DOHH2 (cell line): ENCODE data around the gene MOB2.

Experiments
- H3F3A ChIP-seq: fragments of 200-600 bp; sonication (generic), shearing (Covaris generic); 2 replicates; pipeline ENCODE4 v1.6.0; 2016; ENCODE audit warnings: antibody characterized with exemption, mild to moderate bottlenecking; ENCODE audit not compliant: control insufficient read depth, insufficient read depth
- H3K27ac ChIP-seq: fragments of 200-600 bp; sonication (generic); 2 replicates; pipeline ENCODE4 v1.5.1; 2014; ENCODE audit warnings: low read depth, mild to moderate bottlenecking, low read length, moderate library complexity
- H3K27me3 ChIP-seq: fragments of 200-600 bp; sonication (generic); 2 replicates; pipeline ENCODE4 v1.6.1; 2014; ENCODE audit warnings: mild to moderate bottlenecking, low read length, mixed read lengths; ENCODE audit not compliant: control insufficient read depth
- H3K36me3 ChIP-seq: fragments of 200-600 bp; sonication (generic); 2 replicates; pipeline ENCODE4 v1.6.1; 2014; ENCODE audit warnings: mild to moderate bottlenecking, low read length, moderate library complexity, mixed read lengths; ENCODE audit not compliant: control insufficient read depth
- H3K4me1 ChIP-seq: fragments of 200-600 bp; sonication (generic); 2 replicates; pipeline ENCODE4 v1.6.1; 2014; ENCODE audit warnings: mild to moderate bottlenecking, low read length, mixed read lengths; ENCODE audit not compliant: control insufficient read depth
- H3K4me2 ChIP-seq: fragments of 200-600 bp; sonication (generic); 2 replicates; pipeline ENCODE4 v1.6.0; 2014; ENCODE audit warnings: mild to moderate bottlenecking, low read length, moderate library complexity
- H3K4me3 ChIP-seq: fragments of 200-600 bp; sonication (generic); 2 replicates; pipeline ENCODE4 v1.5.1; 2014; ENCODE audit warnings: mild to moderate bottlenecking, low read length, mixed read lengths
- H3K79me2 ChIP-seq: fragments of 200-600 bp; sonication (generic); 2 replicates; pipeline ENCODE4 v1.6.1; 2014; ENCODE audit warnings: mild to moderate bottlenecking, low read length, mixed read lengths; ENCODE audit not compliant: control insufficient read depth
- H3K9me2 ChIP-seq: fragments of 200-600 bp; sonication (generic); replicated peaks from 2 replicates; pipeline ENCODE4 v1.6.1; 2014; ENCODE audit warnings: mild to moderate bottlenecking, low read length, mixed read lengths; ENCODE audit not compliant: control insufficient read depth
- H3K9me3 ChIP-seq: fragments of 200-600 bp; sonication (generic); 2 replicates; pipeline ENCODE4 v1.6.1; 2014; ENCODE audit warnings: antibody characterized with exemption, low read length, mixed read lengths; ENCODE audit not compliant: control insufficient read depth, insufficient read depth
- H4K20me1 ChIP-seq: fragments of 200-600 bp; sonication (generic); 2 replicates; pipeline ENCODE4 v1.6.0; 2014; ENCODE audit warnings: low read depth, mild to moderate bottlenecking, antibody characterized with exemption, low read length, moderate library complexity; ENCODE audit not compliant: control insufficient read depth, insufficient read depth
- CTCF ChIP-seq: fragments of 200-600 bp; sonication (generic); IDR thresholded peaks from one replicate; pipeline ENCODE4 v1.5.1; 2014; ENCODE audit warnings: antibody characterized with exemption, mild to moderate bottlenecking, low read depth, low read length; ENCODE audit not compliant: poor library complexity, severe bottlenecking
- EZH2phosphoT487 ChIP-seq: fragments of 200-600 bp; sonication (generic); IDR thresholded peaks from 2 replicates; pipeline ENCODE4 v1.6.1; 2017; ENCODE audit warnings: borderline replicate concordance, mild to moderate bottlenecking, antibody characterized with exemption, low read length, moderate library complexity, mixed read lengths

MOB2 gene

GRCh38 chr11:1478544-1478943 lies 8.0 kb downstream of the MOB2 start:
- Histone ChIP-seq H3K36me3 (peaks cover 4% of the 10 kb centered on the region; the same call in 1 of the 2 replicates), H3K9me2 (no peaks in the 10 kb centered on the region), H4K20me1 (0 out of 2 replicates have a peak, but pooled peaks cover 2% of the 10 kb centered on the region), H3K9me3 (no peaks in the 10 kb centered on the region), H3K4me3 (no peak overlapping the region), H3F3A (no peaks in the 10 kb centered on the region), H3K4me1 (no peaks in the 10 kb centered on the region), H3K27ac (no peak overlapping the region), H3K4me2 (no peak overlapping the region), H3K79me2 (no peaks in the 10 kb centered on the region), H3K27me3 (no peaks in the 10 kb centered on the region)
- no peak for TF ChIP-seq CTCF
- no peak for TF ChIP-seq EZH2phosphoT487

DNA sequence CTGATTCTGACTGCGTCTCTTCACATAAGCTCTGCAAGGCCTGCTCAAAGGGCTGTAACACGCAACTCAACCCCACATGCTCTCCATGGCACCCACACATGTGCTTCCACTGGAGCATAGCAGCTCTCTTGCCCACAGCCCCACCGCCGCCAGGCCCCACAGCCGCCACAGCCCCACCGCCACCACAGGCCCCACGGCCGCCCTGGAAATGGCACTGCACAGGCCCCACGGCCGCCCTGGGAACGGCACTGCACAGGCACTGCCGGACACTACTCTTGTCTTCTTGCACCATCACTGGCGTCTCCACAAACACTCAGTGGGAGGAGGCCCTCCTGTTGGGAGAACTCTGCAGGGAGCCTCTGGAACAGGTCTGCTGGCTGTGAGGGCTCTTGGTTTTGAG lies 8.6 kb downstream of the MOB2 start:
- Histone ChIP-seq H3K79me2 (no peaks in the 10 kb centered on the region), H3K9me3 (no peaks in the 10 kb centered on the region), H3K4me1 (no peaks in the 10 kb centered on the region)

GRCh38 chr11:1476940-1477736 lies 9.4 kb downstream of the MOB2 start:
- Histone ChIP-seq H3K27me3 (no peaks in the 10 kb centered on the region), H3K36me3 (peaks cover 4% of the 10 kb centered on the region; the same call in 1 of the 2 replicates), H3K4me2 (no peak overlapping the region), H3F3A (no peaks in the 10 kb centered on the region), H4K20me1 (no peaks in the 10 kb centered on the region), H3K4me3 (no peak overlapping the region), H3K4me1 (no peaks in the 10 kb centered on the region), H3K9me3 (no peaks in the 10 kb centered on the region), H3K9me2 (no peaks in the 10 kb centered on the region), H3K27ac (no peak overlapping the region), H3K79me2 (no peaks in the 10 kb centered on the region)
- TF ChIP-seq CTCF: no peak
- no peak for TF ChIP-seq EZH2phosphoT487

More for the DNA sequence above, 8.6 kb downstream of the MOB2 start:
- no peak overlapping the region for H3K4me2 ChIP-seq
- H3K27ac ChIP-seq: no peak overlapping the region
- no peaks in the 10 kb centered on the region for H4K20me1 ChIP-seq
- no peak for TF ChIP-seq CTCF
- no peak for TF ChIP-seq EZH2phosphoT487
- no peaks in the 10 kb centered on the region for H3K27me3 ChIP-seq
- H3K4me3 ChIP-seq: no peak overlapping the region
- H3K36me3 ChIP-seq: peaks cover 4% of the 10 kb centered on the region; the same call in 1 of the 2 replicates
- no peaks in the 10 kb centered on the region for H3F3A ChIP-seq
- H3K9me2 ChIP-seq: no peaks in the 10 kb centered on the region
